PC-9 (cell line): Measurements from ENCODE around the gene OR6C2.
"Not testable (repeated sequence)": the region's sequence is repeated elsewhere in the genome, so short reads cannot be mapped to it uniquely, and the experiment has no call there.

Experiments
- EZH2 ChIP-seq: fragments of 200-600 bp; sonication (generic); IDR thresholded peaks from 2 replicates; pipeline ENCODE4 v1.8.0; 2017; ENCODE audit warnings: antibody characterized with exemption, low read depth
- TF ChIP-seq, protein P1 (sequence below): fragments of 200-600 bp; sonication (generic); conservative IDR thresholded peaks from 2 replicates; pipeline ENCODE4 v1.6.1; 2017; ENCODE audit warnings: mixed run types, antibody characterized with exemption, mild to moderate bottlenecking, moderate library complexity

DNA sequence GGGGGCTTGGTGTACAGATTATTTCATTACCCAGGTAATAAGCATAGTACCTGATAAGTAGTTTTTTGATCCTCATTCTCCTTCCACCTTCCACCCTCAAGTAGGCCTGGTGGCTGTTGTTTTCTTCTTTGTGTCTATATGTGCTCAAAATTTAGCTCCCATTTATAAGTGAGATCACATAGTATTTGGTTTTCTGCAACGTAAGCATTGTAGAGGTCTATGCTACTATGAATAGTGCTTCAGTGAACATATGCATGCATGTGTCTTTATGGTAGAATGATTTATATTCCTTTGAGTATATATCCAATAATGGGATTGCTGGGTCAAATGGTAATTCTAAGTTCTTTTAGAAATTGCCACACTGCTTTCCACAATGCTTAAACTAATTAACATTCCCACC lies 34.7 kb upstream of the OR6C2 start:
- TF ChIP-seq, protein P1, sequence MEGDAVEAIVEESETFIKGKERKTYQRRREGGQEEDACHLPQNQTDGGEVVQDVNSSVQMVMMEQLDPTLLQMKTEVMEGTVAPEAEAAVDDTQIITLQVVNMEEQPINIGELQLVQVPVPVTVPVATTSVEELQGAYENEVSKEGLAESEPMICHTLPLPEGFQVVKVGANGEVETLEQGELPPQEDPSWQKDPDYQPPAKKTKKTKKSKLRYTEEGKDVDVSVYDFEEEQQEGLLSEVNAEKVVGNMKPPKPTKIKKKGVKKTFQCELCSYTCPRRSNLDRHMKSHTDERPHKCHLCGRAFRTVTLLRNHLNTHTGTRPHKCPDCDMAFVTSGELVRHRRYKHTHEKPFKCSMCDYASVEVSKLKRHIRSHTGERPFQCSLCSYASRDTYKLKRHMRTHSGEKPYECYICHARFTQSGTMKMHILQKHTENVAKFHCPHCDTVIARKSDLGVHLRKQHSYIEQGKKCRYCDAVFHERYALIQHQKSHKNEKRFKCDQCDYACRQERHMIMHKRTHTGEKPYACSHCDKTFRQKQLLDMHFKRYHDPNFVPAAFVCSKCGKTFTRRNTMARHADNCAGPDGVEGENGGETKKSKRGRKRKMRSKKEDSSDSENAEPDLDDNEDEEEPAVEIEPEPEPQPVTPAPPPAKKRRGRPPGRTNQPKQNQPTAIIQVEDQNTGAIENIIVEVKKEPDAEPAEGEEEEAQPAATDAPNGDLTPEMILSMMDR, result not testable (repeated sequence)
- TF ChIP-seq EZH2, result not testable (repeated sequence)
